Endothelial cell of umbilical vein (primary cell): Measurements from ENCODE around the gene CKS1B. TPM values are rescaled to one million over a fixed set of nuclear protein-coding genes. Genes with fewer than 3 reads are reported as not detected.
A peak's percentile ranks its signal among the peaks of the same experiment; 100 is the strongest.

Experiments
- BruUV-seq: library from RNA; stranded (reverse); fragments of 400-500 nt; replicated peaks from 2 replicates; lab custom pipeline; 2021; lab: Mats Ljungman, UMichigan
- CTCF ChIA-PET: fragments of 300-600, 350-600 bp; sonication (Branson Sonifier 250); formaldehyde crosslinking; loops from one replicate; lab custom pipeline; 2021; ENCODE audit warnings: antibody characterized with exemption, inconsistent platforms; lab: Charles Lee
- POLR2A ChIA-PET: fragments of 300-600, 350-600 bp; sonication (Branson Sonifier 250); formaldehyde crosslinking; loops from one replicate; lab custom pipeline; 2021; ENCODE audit warnings: antibody characterized with exemption, inconsistent platforms; lab: Charles Lee
- DNase-seq: peaks from one replicate; pipeline ENCODE4 v3.0.0-alpha.2; 2011; ENCODE audit warnings: low read depth, low spot score
- FAIRE-seq: peaks from 2 replicates; lab custom pipeline; 2011; peaks lifted over from hg19 to GRCh38; lab: Jason Lieb, UNC
- H2AFZ ChIP-seq: 2 replicates; pipeline ENCODE4 v1.6.0; 2012; ENCODE audit warnings: low read depth, low read length, control low read depth, inconsistent platforms
- H3K27ac ChIP-seq: 2 replicates; pipeline ENCODE4 v1.5.1; 2011; ENCODE audit warnings: low read depth, mild to moderate bottlenecking, control low read depth, low read length, moderate library complexity; ENCODE audit not compliant: insufficient read depth
- H3K27me3 ChIP-seq, 2 experiments: 2 replicates each; pipeline versions ENCODE4 v1.6.0 to v1.6.1; 2011; ENCODE audit warnings: low read length in 2 of 2, mixed read lengths in 1 of 2; ENCODE audit not compliant: control insufficient read depth in 2 of 2, insufficient read depth in 2 of 2
- H3K36me3 ChIP-seq, 2 experiments: 2 replicates in 1 of 2; 3 replicates in 1 of 2; pipeline ENCODE4 v1.5.1; 2011; ENCODE audit warnings: low read length in 2 of 2, mild to moderate bottlenecking in 1 of 2, moderate library complexity in 1 of 2; ENCODE audit not compliant: control insufficient read depth in 2 of 2, insufficient read depth in 2 of 2; ENCODE audit errors: extremely low read depth in 1 of 2
- H3K4me1 ChIP-seq: 3 replicates; pipeline ENCODE4 v1.5.1; 2011; ENCODE audit warnings: mild to moderate bottlenecking, low read length; ENCODE audit not compliant: control insufficient read depth, insufficient read depth; ENCODE audit errors: extremely low read depth
- H3K4me2 ChIP-seq: 2 replicates; pipeline ENCODE4 v1.6.1; 2011; ENCODE audit warnings: low read length, control low read depth, mixed read lengths; ENCODE audit not compliant: insufficient read depth
- H3K4me3 ChIP-seq, 3 experiments: fragments of 200-600 bp in 1 of 3; sonication (generic), shearing (Covaris generic) in 1 of 3; replicated peaks in 1 of 3; 2 replicates each; pipeline ENCODE4 v1.5.1; 2011 to 2016; ENCODE audit warnings: control low read depth in 3 of 3, low read length in 3 of 3, mild to moderate bottlenecking in 2 of 3, inconsistent platforms in 1 of 3, low read depth in 1 of 3, moderate library complexity in 1 of 3; ENCODE audit not compliant: insufficient read depth in 1 of 3
- H3K79me2 ChIP-seq: 2 replicates; pipeline ENCODE4 v1.6.0; 2012; ENCODE audit warnings: low read length, inconsistent platforms; ENCODE audit not compliant: control insufficient read depth, insufficient read depth
- H3K9ac ChIP-seq: replicated peaks from 2 replicates; pipeline ENCODE3; 2011; ENCODE audit warnings: low read length, control low read depth; ENCODE audit not compliant: insufficient read depth; ENCODE audit errors: extremely low read depth
- H3K9me1 ChIP-seq: replicated peaks from 3 replicates; pipeline ENCODE4 v1.6.0; 2011; ENCODE audit warnings: mild to moderate bottlenecking, low read length; ENCODE audit not compliant: control insufficient read depth, insufficient read depth; ENCODE audit errors: extremely low read depth
- H3K9me3 ChIP-seq: replicated peaks from 2 replicates; pipeline ENCODE4 v1.5.1; 2012; ENCODE audit warnings: low read length, inconsistent platforms; ENCODE audit not compliant: control insufficient read depth, insufficient read depth
- H4K20me1 ChIP-seq: replicated peaks from 2 replicates; pipeline ENCODE3; 2011; ENCODE audit warnings: mild to moderate bottlenecking, low read length; ENCODE audit not compliant: control insufficient read depth, insufficient read depth; ENCODE audit errors: extremely low read depth
- EZH2 ChIP-seq: IDR thresholded peaks from 2 replicates; pipeline ENCODE4 v1.6.1; 2012; ENCODE audit warnings: borderline replicate concordance, low read depth, mild to moderate bottlenecking, moderate library complexity, low read length, inconsistent platforms; ENCODE audit not compliant: severe bottlenecking
- FOS ChIP-seq: IDR thresholded peaks from 2 replicates; pipeline ENCODE4 v1.6.1; 2011; ENCODE audit warnings: mild to moderate bottlenecking, low read length, moderate library complexity, borderline replicate concordance; ENCODE audit not compliant: insufficient read depth
- GATA2 ChIP-seq: IDR thresholded peaks from 2 replicates; pipeline ENCODE4 v1.7.0; 2011; ENCODE audit warnings: low read depth, mild to moderate bottlenecking, moderate library complexity, mixed read lengths, low read length; ENCODE audit not compliant: insufficient read length, insufficient read depth
- JUN ChIP-seq: IDR thresholded peaks from 2 replicates; pipeline ENCODE4 v1.6.1; 2011; ENCODE audit warnings: borderline replicate concordance, low read depth; ENCODE audit not compliant: insufficient read length, insufficient read depth
- MYC ChIP-seq: IDR thresholded peaks from one replicate; pipeline ENCODE4 v1.6.1; 2011; ENCODE audit warnings: mild to moderate bottlenecking, low read depth, low read length
- POLR2A ChIP-seq: IDR thresholded peaks from 2 replicates; pipeline ENCODE4 v1.6.1; 2012; ENCODE audit warnings: low read depth, mild to moderate bottlenecking, control low read depth, low read length
- POLR2AphosphoS5 ChIP-seq: IDR thresholded peaks from 2 replicates; pipeline ENCODE4 v1.6.1; 2012; ENCODE audit warnings: low read depth, mild to moderate bottlenecking, control low read depth, low read length, moderate library complexity; ENCODE audit not compliant: insufficient read depth
- dilution Hi-C: fragments of 300-500 bp; cut with MboI; formaldehyde crosslinking; loops from one replicate; pipeline ENCODE4 v1.15.0; 2019; ENCODE audit warnings: low sequenced_read_pairs; ENCODE audit not compliant: extremely low pct_ligation_motif_present
- intact Hi-C: fragments of 100-400 bp; cut with micrococcal nuclease; formaldehyde crosslinking; loops from one replicate; pipeline ENCODE4 v1.10.0; 2022
- polyA plus RNA-seq, 4 experiments: library from polyadenylated mRNA; depleted of rRNA in 3 of 4; stranded (reverse) in 3 of 4; unstranded in 1 of 4; fragments of >200 nt; gene quantifications; 2 replicates each; pipeline versions ENCODE4 v1.2.1 to v1.2.3, GENCODE V29; 2011 to 2012; ENCODE audit warnings: missing spikeins in 1 of 4
- total RNA-seq: library from RNA; stranded (reverse); gene quantifications from 2 replicates; pipeline ENCODE4 v1.2.3, GENCODE V29; 2021
- TF ChIP-seq, protein P1 (sequence below): IDR thresholded peaks from 2 replicates; pipeline ENCODE4 v1.6.1; 2011; ENCODE audit not compliant: insufficient read depth, insufficient read length
- TF ChIP-seq, protein P2 (sequence below), 2 donors: IDR thresholded peaks; 1 replicate in 1 of 2; 2 replicates in 1 of 2; pipeline ENCODE4 v1.5.1; 2011; ENCODE audit warnings: low read length in 2 of 2, mild to moderate bottlenecking in 2 of 2, moderate library complexity in 2 of 2, control low read depth in 1 of 2, inconsistent platforms in 1 of 2, low read depth in 1 of 2; ENCODE audit not compliant: insufficient read depth in 1 of 2; ENCODE audit errors: extremely low read depth in 1 of 2

The CKS1B gene
- total and polyA plus RNA-seq, 2 donors (not counting 3 experiments of a cell fraction or from before 2014, with no cell fraction given), result 126 to 280 TPM

DNA sequence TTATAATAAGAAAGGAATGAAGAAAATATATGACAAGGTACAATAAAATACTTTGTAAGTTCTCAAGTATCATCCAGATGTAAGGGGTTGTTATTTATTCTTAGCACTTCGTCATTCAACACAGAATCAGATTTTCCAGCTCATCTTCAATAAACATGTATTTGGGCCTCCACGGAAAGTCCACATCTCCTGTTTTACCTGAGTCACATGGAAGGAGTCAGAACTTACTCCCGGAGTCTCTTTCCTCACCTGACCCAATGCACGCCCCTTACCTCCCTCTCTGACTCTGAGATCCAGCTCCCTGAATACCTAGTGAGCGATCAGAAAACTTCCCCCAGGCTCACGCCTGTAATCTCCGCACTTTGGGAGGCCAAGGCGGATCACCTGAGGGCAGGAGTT lies 36.5 kb upstream of the CKS1B start:
- Histone ChIP-seq H3K27ac (peak overlapping the region; percentile 92), H3K36me3 (no peaks in the 10 kb centered on the region), H3K9ac (peak overlapping the region; percentile 89), H3K27me3 (no peaks in the 10 kb centered on the region), H4K20me1 (no peaks in the 10 kb centered on the region), H3K79me2 (no peaks in the 10 kb centered on the region), H3K4me1 (peaks cover 8% of the 10 kb centered on the region), H3K9me1 (no peaks in the 10 kb centered on the region), H2AFZ (peak overlapping the region; percentile 55), H3K4me2 (peak overlapping the region; percentile 74), H3K4me3 (peak overlapping the region in 1 of 3 experiments; percentile 55), H3K9me3 (no peaks in the 10 kb centered on the region)
- POLR2A ChIA-PET, result interaction anchor here (0.6 kb wide), 1 partner anchor 36 kb away, joined by 9 read pairs; no protein-coding TSS in a partner anchor
- intact Hi-C loops, result loop anchor here (1.0 to 2.0 kb wide), 5 partner anchors 17 to 379 kb away; partner anchors contain the start of genes CKS1B, EFNA4, UBE2Q1 and ZBTB7B
- dilution Hi-C loops, result no loop called here
- FAIRE-seq (peak; percentile 38), DNase-seq (no peak)
- BruUV-seq, result no TSS peak
- no peak for TF ChIP-seq POLR2AphosphoS5
- TF ChIP-seq MYC, result no peak
- TF ChIP-seq GATA2, result no peak
- no peak for TF ChIP-seq EZH2
- no peak for TF ChIP-seq JUN
- TF ChIP-seq, protein P1, sequence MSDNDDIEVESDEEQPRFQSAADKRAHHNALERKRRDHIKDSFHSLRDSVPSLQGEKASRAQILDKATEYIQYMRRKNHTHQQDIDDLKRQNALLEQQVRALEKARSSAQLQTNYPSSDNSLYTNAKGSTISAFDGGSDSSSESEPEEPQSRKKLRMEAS, result no peak
- TF ChIP-seq FOS, result no peak
- TF ChIP-seq, protein P2, sequence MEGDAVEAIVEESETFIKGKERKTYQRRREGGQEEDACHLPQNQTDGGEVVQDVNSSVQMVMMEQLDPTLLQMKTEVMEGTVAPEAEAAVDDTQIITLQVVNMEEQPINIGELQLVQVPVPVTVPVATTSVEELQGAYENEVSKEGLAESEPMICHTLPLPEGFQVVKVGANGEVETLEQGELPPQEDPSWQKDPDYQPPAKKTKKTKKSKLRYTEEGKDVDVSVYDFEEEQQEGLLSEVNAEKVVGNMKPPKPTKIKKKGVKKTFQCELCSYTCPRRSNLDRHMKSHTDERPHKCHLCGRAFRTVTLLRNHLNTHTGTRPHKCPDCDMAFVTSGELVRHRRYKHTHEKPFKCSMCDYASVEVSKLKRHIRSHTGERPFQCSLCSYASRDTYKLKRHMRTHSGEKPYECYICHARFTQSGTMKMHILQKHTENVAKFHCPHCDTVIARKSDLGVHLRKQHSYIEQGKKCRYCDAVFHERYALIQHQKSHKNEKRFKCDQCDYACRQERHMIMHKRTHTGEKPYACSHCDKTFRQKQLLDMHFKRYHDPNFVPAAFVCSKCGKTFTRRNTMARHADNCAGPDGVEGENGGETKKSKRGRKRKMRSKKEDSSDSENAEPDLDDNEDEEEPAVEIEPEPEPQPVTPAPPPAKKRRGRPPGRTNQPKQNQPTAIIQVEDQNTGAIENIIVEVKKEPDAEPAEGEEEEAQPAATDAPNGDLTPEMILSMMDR (IDR thresholded peaks at IDR 0.05; ENCODE audit: extremely low read depth in 1 of 2, insufficient read depth in 1 of 2, low read depth in 1 of 2, low read length in 2 of 2), result no peak
- no peak for TF ChIP-seq POLR2A
- CTCF ChIA-PET, result interaction anchor here (0.8 to 2.5 kb wide), 7 partner anchors 14 to 80 kb away, joined by 3 to 16 read pairs (median 4); partner anchors contain the start of gene PBXIP1
